ENCODE measurements around the gene TAP2.
A peak's percentile ranks its signal among the peaks of the same experiment; 100 is the strongest.
"Not testable (repeated sequence)": the region's sequence is repeated elsewhere in the genome, so short reads cannot be mapped to it uniquely, and the experiment has no call there.

The TAP2 gene

DNA sequence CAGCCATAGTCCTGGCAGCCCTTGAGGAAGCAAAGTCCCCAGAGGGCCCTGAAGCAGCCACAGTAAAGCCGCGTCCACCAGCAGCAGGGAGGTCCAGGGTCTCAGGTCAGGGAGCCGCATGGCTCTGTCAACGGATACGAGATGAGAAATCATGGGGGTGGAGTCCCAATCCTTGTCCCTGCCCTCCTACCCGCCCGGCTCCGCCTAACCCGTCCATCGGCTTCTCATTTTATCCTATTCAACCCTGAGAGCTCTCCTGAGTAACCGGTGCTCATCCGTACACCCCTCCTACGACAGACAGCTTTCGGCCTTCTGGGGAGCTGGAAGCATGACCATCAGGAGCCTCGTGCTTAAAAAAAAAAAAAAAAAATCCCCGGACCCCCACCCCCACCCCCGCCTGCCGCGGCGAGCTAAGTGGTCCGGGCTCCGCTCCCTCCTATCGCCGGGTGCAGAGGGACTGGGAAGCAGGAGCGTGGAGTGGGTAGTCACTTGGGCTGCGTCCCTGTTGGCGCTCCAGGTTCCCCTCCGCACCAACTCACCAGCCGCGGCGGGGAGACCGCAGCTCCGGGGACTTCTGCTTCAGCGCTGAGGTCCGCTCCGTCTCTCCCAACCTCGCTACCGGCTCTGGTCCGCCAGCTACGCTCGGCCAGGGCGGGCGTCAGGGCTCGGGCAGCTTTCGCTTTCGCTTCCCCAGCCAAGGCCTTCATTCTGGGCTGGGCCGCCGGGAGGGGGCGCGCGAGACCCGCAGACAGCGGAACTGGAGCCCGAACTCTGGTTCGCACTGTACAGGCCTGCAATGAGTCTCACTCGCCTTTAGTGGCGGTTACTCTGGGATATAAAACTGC, at the start of gene TAP2:
TSS of gene TAP2 (minus strand) at position 626 of the 845 bp plus-strand sequence. CDS start at position 120, 506 bp downstream.
- DNase-seq: peak; percentile 85

DNA sequence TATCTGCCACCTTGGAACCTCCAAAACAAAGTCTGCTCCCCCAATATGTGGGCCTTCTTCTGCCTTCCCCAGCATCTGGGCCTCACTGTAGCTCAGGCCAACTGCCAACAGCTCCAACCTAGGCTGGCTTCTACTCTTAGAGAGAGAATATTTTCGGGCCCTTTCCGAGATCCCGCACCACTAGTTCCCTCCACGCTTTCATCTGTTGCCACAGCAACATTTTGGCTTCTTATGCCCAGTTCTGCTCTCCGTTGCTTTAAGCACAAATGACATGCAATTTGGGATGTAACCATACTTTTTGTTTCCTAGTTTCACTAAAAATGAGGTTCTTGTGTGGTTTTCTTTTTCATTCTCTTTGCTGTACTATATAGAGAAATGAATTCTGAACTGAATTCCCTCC, 49.1 kb upstream of the TAP2 start:
- no peak for DNase-seq

DNA sequence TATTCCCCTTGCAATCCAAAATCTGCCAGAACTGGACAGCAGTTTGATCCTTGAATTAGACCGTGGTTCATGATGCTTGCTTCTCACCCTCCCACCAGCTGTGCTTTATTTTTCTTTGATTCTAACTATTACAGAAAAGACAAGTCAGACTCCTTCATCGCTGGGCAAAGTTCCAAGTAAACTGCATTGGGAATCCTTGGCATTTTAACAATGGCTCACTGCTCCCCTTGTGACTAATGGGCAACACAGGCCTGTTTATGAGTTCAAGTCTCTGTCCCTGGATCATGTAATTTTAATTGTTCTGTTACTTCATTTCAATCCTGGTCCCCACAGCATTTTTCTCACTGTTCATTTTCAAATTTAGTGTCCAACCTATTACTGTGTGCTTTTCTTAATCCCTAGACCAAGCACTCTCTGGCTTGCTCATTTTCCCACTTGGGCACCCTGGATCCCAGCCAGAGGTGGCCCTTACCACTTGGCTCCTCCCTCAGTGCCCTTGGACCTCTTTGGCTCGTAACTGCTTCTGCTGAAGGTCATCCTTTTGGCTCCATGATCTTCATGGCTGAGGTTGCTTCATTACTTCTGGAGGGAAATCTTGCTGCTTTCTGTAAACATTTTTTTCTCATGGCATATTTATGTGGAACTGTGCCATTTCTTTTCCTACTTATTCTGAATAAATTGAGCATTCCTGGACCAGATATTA, 48.3 kb upstream of the TAP2 start:
- DNase-seq: no peak

DNA sequence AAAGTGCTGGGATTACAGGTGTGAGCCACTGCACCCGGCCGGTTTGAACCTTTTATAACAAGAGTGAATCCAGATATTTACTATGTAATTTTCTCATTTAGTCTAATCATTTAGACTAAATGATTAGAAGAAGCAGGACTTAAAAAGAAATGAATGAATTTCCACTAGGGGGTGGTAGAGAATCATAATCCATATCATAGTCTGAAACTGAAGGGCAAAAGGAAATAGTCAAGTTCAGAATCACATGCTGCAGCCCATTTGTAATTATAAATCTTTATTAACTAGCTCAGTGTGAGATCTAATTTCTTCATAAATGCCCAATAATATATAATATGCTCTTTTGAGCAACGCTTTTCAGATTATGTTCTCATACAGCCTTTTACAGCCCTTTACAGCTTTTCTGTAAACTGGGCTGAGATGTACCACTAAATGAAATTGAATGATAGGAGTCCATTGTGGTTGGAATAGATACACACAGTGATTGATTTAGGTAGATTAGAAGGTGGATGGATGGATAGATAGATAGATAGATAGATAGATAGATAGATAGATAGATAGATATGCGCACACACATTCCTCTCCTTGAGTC, 47.3 kb upstream of the TAP2 start:
- DNase-seq: peak; percentile 35

DNA sequence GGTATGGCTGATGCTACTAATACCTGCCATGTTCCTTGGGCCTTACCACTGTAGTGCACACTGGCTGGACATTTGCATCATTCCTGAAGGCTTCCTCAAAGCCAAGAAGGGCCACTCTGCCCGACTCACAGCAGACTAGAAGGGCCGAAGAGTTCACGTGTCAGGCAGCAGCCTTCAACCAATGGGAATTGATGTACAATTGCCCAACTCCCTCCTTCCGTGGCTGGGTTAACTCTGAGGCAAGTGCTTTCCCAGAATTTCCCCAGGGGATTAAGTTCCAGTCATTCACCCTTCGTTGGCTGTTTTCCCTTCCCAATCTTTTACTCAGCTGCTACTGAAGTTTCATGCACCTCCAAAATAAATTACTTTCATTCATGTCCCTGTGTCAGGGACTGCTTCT, 45.2 kb upstream of the TAP2 start:
- DNase-seq: no peak

DNA sequence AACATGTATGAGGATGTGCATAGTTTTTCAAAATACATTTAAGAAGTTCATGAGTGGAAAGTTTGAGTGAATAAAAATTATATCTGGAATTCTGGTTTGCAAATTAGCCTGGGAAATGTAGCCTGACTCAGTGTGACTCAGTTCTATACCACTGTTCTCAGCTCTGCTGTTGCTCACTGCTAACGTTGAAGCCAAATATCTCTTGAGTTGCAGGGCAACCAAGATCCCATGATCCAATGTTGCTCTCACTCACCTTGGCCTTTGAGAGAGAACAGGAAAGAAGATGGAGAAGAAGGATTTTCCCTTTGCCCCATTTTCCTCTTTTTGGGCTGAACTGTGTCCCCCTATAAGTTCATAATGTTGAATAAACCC, 44.3 kb upstream of the TAP2 start:
- no peak for DNase-seq

DNA sequence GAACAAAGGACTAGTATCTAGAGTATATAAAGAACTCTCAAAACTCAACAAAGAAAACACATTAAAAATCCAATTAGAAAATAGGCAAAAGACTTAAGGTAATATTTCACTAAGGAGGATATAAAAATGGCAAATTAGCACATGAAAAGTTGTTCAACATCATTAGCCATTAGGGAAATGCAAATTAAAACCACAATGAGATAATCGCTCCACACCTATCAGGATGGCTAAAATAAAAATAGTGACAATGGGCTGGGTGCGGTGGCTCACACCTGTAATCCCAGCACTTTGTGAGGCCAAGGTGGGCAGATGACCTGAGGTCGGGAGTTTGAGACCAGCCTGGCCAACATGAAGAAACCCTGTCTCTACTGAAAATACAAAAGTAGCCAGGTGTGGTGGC, 42.4 kb upstream of the TAP2 start:
- DNase-seq: not testable (repeated sequence)

DNA sequence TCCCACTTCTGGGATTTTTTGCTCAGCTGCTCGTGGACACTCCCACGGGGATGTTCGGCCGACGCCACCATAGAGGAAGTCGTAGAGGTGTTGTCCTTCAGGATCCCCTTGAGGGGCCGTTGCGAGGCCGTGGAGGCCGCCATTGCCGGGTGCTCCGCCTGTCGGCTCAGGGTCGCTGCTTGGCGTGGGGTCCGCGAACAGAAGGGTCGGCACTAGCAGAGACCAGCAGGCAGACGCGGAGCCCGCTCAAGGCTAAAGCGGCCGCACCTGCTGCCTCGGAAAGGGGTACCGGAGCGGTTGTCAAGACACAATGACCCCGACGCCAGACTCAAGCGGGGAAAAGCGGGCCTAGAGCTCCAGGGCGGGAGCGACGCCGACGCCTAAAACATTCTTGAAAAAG, 41.2 kb upstream of the TAP2 start:
- DNase-seq: no peak

DNA sequence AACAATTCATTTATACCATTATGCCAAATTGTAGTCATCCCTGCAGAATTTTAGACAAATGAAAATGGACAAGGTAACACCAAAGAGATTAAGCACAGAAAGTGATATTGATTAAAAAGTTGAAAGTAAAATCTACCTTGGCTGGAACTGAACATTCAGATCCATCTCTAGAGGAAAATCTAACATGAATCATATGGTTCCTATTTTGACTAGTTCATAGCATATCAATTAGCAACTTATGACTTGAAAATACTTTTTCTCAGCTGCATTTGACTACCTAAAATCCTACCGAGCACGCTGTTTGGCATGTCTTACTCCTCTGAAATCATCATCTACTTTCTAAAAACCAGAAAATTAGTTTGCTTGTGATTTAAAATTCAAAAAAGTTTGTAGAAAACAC, 38.1 kb upstream of the TAP2 start:
- no peak for DNase-seq

DNA sequence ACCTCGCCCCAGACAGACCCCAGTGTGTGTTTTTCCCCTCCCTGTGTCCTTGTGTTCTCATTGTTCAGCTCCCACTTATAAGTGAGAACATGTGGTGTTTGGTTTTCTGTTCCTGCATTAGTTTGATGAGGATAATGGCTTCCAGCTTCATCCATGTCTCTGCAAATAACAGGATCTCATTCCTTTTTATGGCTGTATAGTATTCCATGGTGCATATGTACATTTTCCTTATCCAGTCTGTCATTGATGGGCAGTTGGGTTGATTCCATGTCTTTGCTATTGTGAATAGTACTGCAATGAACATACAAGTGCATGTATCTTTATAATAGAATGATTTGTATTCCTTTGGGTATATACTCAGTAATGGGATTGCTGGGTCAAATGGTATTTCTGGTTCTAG, 35.4 kb upstream of the TAP2 start:
- DNase-seq: not testable (repeated sequence)

DNA sequence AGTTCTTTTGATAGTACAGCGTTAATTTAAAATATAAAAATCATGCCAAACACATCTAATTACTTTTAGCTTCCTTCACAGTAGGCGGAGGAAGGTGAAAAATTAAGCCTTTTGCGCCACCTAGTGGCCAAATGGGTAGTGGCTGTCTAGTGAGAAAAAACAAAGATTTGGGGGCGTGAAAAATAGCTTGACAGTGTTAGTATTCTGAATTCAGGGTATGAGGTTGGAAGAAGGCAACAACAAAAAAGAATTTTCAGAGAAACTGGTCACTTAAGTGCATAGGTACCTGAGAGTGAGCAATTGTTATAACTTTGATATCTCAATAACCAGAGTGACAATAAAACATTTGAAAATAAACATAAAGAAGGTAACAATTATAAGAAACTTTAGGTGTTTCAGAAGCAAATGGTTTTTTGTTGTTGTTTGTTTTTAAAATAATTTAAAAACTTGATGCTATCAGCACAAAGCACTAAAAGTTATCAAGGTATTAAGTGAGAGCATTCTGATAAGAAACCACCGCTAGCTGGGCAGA, 29.8 kb upstream of the TAP2 start:
- DNase-seq: peak; percentile 23

DNA sequence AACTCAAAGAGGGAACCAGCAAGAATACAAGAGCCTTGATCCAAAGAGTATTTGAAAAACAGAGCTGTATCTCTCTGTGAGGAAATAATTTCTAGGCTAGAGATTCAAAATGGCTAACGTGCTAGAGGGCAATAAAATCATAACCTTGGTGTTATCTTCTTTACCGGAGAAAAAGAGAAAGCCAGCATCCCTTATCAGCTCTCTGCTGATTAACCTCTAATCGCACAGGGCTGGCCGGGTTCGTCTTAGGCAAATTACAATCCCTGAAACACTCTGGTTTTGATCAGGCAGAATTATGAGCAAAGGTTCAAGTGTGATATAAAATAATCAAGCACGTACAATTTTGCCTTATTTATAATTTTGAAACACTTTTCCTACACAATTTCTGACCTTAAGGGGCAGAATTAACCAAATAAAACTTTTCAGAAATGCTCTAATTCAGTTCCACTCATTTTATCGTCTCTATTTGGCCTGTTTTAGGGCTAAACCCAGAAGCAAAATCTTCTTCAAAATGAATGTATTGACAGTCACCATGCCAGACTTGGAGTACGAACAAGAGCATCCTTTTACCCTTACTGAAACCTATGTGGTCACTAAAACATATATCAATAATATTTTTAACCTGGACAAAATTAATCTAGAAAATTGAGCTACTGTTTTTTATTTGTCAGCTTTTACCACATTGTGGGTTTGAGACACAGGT, 29.2 kb upstream of the TAP2 start:
- DNase-seq: no peak

DNA sequence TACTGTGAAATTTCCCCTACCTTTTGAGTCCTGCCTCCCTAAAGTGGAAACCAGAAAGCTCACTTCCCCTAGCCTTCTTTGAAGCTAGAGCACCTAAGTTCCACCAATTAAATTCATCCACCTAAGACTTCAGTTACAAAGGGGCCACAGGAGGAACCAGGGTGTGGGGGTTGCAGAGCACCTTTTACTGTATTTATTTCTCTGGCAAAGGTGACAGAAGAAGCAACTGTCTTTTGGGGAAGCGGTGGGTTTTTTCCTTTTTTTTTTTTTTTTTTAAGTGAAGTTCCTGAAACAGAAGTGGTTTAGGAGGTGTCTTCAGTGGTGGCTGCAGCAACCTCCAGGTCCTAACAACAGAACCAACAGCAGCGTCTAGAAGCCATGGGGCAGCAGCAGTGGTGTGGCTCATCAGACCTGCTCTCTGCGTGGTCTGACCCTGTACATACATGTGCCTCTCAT, 28.5 kb upstream of the TAP2 start:
- no peak for DNase-seq

DNA sequence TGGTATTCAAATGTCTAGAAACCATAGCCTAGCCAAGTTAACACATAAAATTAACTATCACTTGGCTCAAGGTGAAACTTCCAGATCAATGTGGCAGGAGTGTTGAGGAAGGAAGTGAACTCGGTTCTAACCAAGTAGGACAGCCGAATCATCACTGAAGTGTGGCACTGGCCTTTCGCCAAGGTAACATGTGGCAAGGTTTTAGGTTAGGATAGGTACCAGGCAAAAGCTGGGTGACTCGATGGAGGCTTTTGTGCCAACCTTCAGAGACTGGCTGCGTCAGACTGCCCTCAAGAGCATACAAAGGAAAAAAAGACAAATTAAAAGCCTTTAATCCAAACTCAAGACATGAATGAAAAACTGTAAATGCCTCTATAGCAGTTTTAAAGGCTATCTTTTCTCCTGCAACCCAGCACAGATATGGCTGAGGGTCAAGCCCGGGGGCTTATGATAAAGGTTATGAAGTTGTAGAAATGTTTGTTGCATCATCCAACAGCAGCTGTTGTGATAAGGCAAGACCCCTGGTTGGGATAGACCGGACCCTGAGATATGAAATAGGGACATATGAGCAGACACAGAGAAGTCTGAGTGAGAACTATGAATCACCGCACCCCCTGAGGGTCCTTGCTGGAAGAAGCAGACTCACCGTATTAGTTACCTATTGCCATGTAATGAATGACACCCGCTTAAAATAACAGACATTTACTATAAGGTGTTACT, 27.3 kb upstream of the TAP2 start:
- DNase-seq: no peak

DNA sequence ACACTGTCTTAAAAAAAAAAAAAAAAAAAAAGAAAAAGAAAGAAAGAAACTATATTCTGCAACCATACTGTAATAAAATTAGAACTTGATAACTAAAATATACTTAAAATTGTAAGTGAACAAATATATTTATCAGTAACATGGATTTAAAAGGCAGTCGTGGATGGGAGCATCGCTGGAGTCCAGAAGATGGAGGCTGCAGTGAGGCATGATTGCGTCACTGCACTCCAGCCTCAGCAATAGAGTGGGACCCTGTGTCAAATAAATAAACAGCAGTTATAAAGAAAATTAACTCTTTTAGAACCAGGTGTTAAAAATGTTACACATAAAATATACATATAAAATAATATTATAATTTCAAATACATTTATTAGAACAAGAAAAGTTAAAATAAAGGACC, 24.2 kb upstream of the TAP2 start:
- no peak for DNase-seq

DNA sequence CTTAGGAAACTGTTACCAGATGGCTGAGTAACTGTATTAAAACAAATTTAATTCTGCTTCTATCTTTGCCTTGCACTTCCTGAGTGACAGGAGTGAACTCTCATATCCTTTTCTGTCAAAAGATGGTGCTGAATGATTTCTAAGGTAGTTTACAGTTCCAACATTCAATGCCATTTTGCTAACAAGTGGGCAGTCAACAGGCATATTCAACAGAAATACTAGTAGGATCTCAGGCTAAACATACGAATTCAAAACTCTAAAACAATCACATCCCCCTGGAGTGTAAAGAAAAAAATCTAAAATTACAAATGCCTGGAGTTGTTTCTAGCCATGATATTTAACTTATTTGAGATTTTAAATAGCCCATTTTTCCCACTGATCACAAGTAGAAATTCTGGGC, 22.1 kb upstream of the TAP2 start:
- no peak for DNase-seq

DNA sequence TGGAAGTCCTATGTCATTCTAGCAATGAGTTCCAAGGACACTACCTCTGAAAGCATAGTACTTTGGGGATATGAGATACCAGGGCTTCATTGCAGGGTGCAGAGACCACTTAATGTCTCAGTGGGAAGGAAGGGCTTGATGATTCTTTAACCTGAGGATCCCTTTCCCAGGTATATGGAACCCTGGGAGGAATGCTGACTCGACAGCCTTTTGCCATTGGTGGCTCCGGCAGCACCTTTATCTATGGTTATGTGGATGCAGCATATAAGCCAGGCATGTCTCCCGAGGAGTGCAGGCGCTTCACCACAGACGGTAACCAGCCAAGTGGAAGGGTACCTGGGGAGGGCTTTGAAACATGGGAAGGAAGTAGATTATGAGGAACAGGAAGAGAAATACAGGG, 19.7 kb upstream of the TAP2 start:
- no peak for DNase-seq

DNA sequence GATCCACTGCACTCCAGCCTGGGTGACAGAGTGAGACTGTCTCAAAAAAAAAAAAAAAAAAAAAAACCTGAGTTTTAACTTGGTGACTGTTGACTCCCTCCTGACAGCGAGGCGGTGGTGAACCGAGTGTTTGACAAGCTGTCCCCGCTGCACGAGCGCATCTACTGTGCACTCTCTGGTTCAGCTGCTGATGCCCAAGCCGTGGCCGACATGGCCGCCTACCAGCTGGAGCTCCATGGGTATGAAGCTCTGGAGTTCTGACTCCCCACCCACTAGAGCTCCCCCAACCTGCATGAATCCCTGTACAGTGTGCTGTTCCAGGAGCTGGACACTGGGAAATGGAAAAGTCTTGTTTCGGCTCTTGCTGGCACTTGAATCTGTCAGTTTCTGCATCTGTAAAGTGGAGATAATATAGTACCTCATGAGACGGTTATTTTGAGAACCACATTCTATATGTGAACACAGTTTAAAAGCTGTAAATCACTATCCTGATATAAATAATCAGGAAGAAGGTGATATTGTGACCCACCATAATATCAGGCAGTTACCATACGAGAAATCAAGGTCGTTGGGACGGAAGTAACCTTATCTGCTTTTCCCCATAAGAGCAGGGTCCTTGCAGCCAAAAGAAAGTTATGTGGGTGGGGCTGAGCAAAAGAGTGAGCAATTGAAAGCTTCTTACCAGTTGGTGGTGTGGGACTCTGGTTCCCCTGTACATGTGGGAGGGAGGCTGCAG, 18.8 kb upstream of the TAP2 start:
- no peak for DNase-seq

DNA sequence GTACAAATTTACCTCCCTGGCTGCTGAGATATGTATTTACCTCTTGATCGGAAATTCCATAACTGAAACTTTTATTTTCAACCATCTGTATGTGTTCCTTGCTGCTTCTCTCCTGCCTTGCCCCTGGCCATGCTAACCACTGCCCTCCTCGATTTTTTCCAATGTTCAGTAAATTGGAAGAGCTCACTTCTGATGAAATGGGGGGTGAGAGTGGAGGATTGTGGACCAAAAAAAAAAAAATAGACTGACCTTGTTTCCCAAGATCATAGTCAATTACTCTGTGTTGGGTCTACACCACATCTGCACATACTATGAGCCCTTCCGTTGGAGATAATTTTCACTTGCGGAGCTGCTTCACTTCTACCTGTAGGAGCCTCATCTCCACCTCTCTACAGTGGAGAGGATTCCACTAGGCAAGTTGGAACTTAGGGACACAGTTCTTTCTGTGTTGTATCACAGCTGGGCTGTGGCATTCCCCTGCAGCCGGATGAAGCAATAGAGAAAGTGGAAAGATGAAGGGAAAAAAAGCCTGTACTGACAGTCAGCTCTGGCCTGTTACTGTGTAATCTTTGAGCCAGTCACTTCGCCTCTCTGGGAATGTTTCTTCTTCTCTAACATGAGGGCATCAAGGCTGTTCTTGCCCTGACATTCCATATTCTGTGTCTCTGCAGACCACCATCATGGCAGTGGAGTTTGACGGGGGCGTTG, 17.1 kb upstream of the TAP2 start:
- DNase-seq: no peak

DNA sequence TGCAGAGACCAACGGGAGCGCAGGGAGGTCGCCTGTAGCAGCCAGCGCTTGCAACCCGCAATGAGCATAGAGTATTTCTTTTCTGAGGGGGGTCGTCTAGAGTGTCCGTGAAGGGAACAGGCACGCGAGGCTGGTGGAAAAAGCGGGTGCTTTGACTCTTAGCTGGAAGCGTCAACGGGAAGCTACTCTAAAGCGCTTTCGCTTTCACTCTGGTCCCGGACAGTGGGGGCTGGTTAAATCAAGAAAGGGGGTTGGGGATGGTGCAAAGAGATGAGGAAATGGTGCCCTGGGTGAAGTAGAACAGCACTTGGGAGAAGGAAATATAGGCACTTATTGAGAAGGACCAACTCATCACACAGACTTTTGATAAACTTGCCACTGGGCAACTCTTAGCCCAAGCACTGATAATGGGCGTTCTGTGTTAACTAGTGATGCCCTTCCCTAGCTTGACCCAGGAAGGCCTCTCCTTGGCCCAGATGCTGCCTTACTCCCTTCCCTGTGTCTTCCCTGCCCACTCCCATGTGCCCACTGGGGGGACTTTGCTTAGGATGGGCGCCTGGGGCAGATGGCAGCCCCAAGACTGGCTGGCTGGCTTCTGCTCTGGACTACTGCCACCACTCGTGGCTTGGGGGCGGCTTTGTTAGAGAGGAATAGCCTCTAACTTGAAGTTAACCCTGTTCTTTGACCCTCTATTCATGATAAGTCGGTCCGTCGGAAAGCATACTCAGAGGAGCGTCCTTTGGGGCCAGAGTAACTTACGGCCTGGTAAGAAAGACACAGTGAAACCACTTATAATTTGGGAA, 16.0 kb upstream of the TAP2 start:
- DNase-seq: no peak
